Stimulated activated CD8-positive, alpha-beta memory T cell treated with anti-CD3 and anti-CD28 coated beads, Interleukin-7, amount 100 ng/mL, for 4 hours (primary cell): ENCODE measurements around the gene PARVB.
"Not testable (repeated sequence)": the region's sequence is repeated elsewhere in the genome, so short reads cannot be mapped to it uniquely, and the experiment has no call there.

Source experiments
- DNase-seq, 2 donors: peaks; one replicate each; pipeline ENCODE4 v3.0.0-alpha.2; 2020; ENCODE audit warnings: low read depth in 2 of 2

PARVB gene

DNA sequence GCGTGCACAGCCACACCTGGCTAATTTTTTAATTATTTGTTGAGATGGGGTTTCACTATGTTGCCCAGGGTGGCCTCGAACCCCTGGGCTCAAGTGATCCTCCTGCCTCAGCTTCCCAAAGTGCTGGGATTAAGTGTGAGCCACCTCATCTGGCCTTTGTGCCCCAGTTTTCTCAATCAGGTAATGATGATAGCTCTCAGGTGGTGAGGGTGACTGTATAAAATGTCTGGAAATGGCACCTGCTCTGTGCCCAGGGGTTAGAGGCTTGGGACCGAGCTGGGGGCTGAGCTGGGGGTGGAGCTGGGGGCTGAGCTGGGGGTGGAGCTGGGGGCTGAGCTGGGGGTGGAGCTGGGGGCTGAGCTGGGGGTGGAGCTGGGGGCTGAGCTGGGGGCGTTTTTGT lies 32.5 kb downstream of the PARVB start:
- DNase-seq: not testable (repeated sequence)

DNA sequence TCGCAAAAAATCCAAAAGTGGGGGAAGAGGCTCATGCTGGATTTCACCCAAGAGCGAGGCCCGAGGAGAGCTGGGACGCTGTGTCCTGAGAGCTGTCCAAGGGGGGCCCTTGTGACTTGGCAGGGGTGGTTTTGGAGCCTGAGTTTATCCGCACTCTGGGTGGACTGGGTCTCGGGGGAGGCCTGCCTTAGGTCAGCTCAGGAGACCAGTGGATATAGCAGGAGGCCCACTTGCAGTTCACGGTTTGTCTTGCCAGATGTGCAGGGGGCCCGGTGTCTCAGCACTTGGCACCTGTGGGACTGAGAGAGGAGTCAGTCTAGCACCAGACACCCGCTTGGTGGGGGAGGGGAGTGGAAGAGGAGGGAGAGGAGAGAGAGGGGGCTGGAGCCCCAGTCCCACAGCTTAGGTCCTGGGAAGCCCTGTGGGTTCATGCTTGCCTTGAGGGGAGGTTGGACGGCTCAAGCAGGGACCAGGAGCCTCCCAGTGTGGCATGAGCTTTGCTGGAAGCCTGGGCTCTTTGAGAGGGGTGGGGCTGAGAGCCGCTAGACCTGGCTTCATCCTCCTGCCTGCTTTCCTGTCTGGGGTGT lies 33.4 kb downstream of the PARVB start:
- DNase-seq: no peak

DNA sequence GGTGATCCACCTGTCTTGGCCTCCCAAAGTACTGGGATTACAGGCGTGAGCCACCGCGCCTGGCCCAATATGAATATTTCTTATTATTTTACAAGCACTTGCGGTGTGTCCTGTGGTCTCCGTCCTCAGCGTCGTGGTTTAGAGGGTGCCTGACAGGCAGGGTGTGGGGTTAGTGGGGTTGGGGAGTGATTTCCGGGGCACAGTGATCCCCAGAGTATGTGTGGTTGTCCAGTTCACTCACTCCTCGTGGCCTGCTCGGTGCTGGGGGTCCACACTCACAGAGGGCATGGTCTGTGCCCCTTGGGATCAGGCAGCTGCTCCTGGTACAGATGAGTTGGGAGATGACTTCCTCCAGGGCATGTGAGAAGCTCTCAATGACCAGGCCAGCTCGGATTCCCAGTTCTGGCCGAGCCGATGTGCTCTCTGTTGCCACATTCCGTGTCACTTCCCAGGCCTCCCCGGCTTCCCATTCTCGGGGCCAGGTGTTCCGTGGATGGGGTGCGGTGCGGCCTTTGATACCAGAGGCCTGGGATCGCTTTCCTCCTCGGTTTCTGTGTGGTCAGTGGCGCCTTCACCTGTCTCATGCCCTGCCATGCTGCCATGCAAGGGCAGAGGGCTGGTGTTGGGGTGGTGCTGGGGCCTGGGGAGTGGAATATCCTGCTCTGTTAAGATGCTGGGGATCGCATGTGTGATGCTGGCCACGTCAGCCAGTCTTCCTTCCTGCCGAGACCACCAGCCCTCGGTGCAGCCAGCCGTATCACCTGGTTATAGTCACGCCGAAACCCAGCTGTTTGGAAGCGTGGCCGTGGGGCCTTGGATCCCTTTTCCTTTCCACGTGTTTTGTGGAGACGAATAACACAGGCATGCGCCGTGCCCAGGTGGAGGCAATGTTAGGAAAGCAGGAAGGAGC lies 39.6 kb downstream of the PARVB start:
- DNase-seq: no peak

DNA sequence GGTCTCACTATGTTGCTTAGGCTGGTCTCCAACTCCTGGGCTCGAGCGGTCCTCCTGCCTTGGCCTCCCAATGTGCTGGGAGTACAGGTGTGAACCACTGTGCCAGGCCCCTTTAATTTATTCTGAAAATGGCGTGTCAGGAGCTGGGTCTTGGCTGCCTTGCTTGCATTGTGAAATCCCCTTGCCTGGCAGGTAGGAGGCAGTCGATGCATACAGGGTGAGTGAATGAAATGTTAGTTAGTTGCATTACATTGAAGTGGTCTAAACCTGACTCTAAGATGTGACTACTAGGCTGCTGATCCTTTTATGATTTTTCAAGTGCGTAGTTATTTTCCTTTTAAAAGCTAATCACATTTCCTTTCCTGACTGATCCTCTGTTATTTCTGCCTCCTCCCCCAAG lies 42.9 kb downstream of the PARVB start:
- DNase-seq: no peak

DNA sequence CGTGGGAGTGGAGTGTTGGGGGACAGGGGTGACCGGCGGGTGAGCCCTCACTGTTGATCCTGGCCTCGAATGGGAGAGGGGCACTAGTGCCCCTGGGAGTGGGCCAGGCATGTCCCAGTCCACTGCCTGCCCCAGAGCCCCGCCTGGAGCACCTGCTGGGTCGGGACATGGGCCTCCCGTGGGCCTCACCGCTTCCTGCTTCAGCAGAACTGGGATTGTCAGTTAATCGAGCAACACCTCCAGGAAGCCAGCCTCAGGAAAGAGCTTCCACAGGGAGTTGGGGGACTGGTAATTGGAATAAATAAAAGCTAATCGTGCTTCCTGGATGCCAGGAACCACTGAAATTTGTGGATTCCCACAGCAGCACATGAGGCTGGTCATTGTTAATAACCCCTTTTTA lies 43.8 kb downstream of the PARVB start:
- no peak for DNase-seq

DNA sequence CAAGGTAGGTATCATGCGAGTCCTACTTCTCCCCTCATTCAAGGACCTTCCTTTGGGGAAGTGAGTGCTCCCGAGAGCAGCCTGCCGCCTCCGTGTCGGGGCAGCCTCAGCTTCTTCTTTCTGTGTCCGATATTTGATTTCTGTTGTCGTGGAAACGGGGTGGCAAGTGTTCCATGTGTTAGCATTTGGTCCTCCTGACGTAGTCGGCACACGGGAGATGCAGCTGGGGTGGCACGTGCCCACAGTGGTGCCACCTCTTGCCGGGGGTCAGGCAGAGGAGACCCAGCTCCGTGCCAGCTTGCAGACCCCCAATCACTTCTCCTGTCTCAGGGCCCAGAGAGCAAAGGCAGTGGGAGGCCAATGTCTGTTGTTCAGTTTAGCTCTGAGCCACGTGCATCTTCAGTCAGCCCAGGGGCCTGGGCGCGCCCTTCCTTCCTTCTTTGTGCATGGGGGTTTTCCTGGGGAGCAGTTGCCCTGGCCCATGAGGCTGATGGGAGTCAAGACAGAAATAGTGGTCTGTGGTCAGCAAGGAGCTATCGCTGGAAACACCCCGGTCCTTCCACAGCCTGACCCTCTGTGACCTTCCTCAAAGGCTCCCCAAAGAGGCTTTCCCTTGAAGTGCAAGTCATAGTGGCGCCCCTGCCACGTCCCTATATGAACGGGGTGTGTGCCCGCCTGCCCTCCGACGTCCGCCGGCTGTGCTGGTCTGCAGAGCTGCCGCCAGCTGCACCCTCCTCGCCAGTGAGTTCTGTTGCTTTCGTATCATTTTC lies 44.5 kb downstream of the PARVB start:
- peak in 1 of 2 donors; percentile 14 for DNase-seq

DNA sequence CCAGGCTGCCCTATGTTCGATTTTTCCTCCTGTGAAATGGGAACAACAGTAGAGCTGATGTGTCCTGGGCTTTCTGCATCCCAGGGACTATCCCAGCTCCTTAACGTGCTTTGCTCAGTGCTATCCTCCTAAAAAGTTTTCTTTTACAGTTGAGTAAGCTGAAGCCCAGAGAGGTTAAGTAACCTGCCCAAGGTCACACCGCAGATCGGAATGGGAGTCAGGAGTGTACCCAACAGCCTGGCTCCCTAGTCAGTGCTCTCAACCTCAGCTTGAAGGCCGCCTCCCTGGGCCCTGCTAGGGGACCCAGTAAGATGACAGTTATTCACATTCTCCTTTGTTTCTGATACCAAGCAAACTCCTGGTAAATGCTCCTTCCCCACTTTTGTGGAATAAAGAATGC lies 45.9 kb downstream of the PARVB start:
- DNase-seq: no peak

DNA sequence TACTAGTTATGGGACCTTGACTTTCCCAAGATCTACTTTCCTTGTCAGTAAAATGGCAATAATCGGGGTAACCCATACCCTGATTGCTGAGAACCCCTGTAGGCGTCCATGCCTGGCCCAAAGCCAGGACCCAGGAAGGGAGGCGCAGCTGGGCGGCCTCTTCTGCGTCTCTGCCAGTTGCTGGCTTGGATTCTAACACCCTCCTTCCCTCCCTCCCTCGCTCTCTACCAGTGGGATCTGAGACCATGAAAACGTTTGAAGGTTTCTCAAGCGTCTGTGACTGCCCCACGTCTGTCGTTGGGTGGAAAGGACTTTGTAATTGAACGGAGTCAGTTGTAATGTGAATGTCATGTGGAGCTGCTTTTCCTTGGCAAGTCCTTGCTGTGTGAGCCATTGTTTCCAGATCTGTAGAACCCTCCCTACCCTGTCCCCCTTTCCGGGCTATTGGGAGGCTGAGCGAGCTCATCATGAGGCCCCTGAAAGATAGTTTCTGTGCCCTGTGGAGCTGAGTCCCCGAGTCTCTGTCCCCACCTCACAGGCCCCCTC lies 47.8 kb downstream of the PARVB start:
- DNase-seq: no peak

DNA sequence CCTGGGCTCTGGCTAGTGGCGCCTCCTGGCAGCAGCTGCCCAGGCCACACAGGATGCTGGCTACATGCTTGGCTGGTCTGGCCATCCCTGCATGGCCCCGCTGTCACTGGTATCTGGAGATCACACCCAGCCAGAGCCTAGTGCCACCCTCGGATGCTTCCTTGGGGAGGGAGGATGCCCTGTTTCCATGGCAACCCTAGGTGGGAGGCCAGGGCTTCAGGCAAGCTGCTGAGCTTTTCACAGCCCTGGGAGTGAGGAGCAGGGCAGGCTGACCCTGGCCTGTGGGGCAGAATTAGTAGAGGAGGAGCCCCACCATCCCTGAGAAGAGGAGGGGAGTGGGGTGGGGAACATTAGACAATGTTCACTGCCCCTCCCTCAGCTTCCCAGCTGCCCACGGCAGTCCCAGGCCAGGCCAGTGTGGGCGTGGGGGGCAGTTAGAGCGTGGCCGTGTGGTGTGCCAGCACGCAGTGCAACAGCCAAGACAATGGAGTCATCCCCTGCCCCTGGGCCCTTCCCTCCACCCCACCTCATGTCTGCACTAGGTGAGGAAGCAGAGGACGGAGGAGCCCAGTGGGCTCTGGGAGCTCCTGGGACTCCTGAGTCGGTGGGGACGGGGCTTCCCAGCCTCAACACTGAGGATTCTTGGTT lies 50.4 kb downstream of the PARVB start:
- no peak for DNase-seq

DNA sequence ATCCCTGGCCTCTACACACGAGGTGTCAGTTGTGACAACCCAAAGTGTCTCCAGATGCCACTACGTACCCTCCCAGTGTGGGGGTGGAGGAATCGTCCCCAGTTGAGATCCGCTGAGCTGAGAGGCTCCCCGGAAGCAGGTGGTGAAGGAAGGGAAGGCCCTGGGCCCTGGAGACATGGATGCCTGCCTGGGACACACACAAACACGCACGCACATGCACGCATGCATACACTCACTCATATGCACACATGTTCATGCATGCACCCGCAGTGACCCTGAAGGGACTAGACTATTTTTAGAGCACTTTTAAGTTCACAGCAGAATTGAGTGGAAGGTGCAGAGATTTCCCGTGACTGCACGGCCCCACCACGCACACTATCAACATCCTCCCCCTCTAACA lies 50.9 kb downstream of the PARVB start:
- no peak for DNase-seq

DNA sequence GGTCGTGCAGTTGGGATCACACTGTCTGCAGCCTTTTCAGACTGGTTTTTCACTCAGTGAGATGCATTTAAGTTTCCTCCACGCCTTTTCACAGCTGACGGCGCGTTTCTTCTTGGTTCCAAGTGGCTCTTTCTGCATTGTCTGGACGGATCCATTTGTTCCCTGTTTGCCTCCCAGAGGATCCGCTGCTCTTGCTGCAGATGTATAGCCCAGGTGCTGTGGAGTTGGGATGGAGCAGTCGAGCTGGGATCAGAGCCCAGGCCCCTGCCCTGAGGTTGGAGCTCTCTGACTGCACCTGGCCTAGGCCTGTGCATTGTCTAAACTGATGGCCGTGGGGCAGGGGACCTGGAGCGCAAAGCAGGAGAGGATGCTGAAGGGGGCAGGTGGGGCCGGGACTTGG lies 51.6 kb downstream of the PARVB start:
- no peak for DNase-seq

DNA sequence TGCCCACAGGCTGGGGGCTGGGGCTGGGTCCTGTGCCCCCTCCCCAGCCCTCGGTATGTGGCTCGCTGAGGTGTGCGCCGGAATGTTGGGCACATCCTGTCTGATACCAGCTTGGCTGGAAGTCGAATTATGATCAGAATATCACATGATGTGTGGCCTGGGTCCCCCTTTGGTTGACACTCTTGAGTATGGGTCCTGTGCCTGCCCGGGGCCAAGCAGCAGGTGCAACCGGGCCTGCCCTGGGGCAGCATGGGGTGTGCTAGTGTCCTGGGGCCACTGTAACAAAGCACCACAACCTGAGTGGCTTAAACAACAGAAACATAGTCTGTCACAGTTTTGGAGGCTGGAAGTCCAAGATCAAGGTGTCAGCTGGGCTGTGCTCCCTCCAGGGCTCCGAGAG lies 52.7 kb downstream of the PARVB start:
- no peak for DNase-seq

DNA sequence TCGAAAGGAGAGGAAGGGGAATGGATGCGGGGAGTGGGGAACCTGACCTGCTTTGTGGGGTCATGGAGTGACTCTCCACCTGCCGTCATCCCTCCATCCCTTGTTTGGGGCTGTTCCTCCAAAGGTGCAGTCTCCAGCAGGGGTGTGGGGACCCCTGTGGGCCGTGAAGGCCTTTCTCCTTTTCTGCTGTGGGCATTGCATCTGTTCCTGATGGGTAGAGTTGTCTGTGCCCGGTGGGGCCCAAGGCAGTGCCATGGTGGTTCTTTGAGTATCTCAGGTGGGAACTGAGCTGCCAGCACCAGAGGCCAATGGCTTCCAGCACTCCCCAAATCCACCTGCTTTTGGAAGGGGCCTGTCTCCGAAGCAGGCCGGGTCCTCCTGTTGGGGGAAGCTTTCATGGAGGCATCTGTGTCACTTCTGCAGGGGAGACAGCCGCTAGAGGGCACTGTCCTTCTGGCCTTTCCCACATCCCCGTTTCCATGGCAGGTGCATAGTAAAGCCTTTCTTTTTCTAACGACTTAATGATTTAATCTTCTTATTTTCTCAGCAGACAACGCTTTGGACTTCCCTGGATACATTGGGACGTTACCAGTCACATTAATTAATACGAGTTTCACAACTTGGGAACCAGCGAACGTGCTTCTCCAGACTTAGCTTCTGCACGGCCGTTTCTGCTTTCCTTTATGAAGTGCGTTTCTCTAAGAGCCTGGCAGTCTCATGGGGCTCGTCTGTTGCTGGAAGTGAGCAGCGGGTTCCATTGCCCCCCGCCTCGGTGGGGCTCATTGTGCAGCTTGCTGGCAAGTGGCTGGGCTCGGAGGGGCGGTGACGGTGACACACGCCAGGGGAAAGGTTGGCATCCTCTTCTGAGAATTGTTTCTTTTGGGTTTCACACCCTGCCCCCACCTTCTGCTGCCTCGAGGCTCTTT lies 57.1 kb downstream of the PARVB start:
- peak; percentile 42 to 51 for DNase-seq

DNA sequence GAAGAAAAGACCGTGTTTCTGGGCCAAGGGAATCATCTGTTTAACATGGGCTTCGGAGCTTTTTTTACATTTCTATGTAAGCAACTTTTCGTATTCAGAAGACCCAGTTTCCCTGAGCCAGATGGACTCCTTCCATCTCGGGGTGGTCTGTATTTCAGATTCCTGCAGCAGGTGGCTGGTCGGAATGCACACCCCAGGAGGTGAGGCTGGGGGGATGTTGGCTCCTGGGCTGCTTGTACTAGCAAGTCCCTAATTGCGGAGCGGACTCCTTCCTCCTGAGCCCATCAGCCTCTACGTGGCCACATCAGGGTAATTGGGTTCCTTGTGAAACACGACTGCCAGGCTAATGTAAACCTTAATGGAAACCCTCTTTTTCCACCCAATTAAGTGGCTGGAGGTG lies 58.7 kb downstream of the PARVB start:
- DNase-seq: no peak

DNA sequence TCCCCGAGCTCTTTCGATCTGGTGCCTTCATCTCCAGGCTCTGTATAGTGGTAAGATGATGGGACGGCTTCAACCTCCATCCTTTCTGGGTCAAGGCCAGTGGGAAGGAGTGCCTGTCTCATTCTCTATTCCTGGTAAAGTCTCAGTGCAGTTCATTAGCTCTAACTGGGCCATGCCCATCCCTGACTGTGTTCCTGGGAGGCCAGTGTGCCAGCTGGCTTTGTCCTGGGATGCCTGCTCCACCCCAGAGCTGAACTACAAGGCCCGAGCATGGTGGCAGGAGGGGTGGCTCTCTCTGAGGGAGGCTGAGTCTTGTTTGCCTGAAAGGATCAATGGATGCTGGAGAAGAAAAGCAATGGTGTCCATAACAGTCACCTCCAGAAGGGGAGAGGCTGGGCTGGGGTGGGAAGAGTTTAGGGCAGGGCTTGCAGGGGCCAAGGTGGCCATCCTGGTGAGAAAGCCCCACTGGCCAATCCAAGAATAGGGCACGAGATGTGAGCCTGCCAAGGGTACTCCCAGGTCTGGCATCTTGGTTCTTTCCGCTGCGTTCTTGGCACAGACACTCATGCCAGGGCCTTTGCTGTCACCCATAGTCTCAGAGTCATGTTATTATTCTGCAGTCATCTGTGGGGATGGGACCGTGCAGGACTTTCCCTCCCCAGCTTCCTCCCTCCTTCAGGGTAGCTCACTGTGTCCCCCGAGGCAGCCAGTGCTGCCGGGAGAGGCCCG lies 60.1 kb downstream of the PARVB start:
- no peak for DNase-seq

DNA sequence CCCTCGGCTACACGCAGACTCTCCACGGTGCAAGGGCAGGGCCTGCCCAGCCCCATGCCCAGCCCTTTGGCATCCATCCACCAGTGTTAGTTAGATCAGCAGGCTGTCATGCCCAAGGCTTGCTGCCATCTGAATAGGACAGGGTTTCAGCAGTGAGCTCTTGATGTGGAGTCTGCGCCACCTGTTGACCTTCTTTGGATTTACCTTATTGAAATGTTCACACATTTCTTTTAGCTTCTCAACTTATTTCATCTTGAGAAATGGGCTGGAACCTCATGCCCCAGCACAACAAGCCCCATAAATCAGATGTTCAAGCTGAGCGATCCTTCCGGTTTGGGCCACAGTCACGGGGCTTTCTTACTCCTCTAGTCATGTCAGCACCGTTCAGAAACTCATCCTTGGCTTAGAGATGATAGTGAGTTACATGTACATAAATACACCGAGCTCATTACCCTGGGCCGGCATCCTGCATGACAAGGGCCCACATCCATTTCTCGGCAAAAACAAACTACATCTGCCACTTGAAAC lies 61.7 kb downstream of the PARVB start:
- DNase-seq: no peak

DNA sequence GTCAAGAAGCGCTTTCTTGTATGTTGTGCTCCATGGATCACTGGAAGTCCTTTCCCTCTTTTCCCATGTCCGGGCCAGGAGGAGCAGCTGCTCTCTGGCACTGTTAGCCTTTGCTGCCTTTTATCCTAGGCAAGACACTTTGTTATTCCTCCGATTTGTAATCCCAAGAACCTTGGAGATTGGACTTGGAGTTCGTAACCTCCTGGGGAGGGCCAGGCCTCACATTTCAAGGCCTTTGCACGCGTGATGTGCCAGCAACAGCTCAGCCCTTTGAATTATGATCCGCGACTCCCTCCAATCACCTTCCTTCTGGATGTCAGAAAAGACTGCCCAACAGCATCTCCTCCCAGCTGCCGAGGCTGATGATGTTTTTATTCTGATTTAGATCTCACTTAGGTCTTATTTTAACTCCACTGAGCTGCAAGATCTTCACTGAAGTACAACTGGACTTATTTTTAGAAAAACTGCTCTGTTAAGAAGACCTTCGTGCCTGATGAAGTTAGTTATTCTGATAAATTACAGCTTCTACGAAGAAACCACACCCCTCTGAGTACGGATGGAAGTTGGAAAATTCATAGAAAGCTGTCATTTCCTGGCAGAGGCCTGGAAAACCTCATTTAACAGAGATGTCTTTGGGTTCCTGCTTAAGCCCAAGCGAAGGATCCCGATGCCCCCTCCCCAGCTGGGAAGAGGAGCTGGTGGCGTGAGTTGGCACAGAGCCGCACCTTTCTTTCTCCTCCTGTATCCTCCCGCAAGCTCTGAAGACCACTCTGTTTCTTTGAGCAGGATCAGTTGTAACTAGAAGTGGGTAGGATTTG lies 62.4 kb downstream of the PARVB start:
- DNase-seq: no peak

DNA sequence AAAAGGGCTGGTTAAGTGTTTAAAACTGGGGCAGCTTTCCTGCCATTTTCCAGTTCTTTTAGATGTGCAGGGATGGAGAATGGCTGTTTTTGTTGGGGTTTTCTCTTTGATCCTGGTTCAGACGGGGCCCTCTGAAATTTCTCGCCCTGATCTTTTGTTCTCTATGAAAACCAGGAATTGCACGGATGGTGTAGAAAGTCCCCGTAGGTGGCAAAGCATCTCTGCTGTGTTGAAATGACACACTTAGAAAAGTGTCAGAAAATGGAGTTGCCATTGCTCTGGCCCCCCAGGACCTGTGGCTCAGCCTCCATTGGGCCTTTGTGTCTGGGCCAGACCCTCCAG lies 63.0 kb downstream of the PARVB start:
- DNase-seq: no peak

DNA sequence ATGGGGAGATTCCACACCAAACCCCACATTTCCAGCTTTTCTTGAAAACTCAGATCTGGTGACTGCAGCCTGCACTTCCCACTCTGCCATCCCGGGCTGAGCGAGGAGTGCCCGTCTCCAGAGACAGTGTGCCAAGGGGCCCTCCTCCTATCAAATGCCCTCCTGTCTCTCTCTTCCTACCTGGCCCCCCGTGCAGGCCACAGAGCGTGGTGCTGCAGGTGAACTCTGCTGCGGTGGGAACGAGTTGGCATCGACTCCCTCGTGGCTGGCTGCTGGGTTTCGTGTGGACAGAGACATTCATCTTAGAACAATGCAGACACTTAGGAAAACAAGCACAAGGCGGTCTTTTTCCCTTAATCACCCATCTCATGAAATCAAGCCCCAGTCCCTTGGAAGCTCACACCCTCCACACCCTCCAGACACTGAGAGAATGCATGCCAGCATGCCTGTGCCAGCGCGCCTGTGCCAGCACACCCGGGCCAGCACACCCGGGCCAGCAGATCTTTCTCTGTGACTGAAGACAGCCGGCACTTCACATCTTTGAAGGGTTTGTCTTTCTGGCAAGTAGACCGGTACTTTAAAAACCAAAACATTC lies 65.0 kb downstream of the PARVB start:
- DNase-seq: no peak
